ENCODE data around the gene RNF227.
"Not testable (repeated sequence)": the region's sequence is repeated elsewhere in the genome, so short reads cannot be mapped to it uniquely, and the experiment has no call there.

The RNF227 gene

GRCh38 chr17:7887482-7888183 is 28.5 kb downstream of the RNF227 start:
- peak in 1 of 2 experiments; percentile 46 for DNase-seq

- DNase-seq = no peak
Measured at GRCh38 chr17:7887038-7887481, 29.0 kb downstream of the RNF227 start.

- no peak for DNase-seq
Measured at GRCh38 chr17:7886227-7887037, 29.7 kb downstream of the RNF227 start.

- DNase-seq = no peak
Measured at GRCh38 chr17:7885367-7886226, 30.5 kb downstream of the RNF227 start.

GRCh38 chr17:7884581-7885366 is 31.3 kb downstream of the RNF227 start:
- DNase-seq = no peak

DNA sequence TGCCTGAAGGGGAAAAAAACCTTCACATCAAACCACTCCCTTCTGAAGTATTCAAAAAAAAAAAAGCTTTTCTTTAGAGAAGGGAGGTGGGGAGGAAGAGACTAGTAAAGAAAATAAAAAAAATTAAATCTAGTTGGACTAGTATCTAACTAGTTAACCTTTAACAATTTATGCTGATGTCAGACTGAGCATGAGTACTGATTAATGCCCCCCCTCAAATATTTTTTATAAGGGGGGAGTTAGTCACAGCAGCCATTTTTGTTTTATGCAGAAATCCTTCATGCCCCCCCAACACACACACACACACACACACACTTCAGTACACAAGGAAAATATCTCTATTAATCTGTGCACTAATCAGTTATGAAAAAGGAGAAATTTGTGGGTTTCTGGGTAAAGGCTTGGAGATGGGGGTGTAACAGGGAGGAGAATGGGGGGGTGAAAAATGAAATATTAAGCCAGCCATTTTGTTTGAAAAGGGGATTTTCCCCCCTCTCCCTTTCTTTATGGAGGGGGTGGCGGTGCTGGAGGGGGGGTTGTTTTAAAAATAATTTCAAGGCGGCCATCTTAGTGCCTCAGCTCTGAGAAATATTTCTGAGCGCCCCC is 32.2 kb downstream of the RNF227 start:
- no peak for DNase-seq

GRCh38 chr17:7882629-7883028 is 33.5 kb downstream of the RNF227 start:
- DNase-seq = no peak

GRCh38 chr17:7882068-7882467 is 34.0 kb downstream of the RNF227 start:
- no peak for DNase-seq

DNA sequence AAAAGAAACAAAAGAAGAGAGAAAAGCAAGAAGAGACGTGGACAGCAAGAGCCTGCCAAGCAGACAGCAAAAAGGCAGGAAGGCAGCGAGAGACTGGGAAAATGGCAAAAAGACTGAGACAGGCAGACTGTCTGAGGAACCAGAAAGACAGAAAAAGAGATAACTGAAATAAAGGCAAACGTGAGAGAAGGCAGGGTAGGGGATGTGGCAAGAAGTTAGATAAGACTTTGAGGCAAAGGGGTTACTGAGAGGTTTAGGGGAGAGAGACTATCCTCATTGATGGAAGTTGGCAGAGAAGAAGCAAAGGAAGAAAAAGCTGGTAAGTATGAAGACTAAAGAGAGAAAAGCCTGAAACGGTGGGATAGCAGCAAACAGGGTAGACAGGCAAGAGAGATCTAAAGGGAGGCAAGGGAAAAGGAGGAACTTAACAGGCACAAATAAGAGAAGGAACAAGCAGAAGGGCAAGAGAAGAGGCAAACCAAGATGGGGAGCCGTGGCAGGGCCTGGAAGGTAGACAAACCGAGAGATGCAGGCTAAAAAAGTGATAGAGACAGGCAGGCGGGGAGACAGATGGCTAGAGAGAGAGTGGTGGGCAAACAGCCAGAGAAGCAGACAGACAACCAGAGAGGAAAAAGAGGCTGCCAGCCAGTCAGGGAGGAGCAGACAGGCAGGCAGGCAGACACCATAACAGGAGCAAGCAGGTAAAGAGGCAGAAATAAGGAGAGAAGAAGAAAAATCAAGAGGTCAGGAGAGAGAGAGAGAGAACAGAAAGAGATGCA is 34.6 kb downstream of the RNF227 start:
- DNase-seq = peak; percentile 36 to 87

DNA sequence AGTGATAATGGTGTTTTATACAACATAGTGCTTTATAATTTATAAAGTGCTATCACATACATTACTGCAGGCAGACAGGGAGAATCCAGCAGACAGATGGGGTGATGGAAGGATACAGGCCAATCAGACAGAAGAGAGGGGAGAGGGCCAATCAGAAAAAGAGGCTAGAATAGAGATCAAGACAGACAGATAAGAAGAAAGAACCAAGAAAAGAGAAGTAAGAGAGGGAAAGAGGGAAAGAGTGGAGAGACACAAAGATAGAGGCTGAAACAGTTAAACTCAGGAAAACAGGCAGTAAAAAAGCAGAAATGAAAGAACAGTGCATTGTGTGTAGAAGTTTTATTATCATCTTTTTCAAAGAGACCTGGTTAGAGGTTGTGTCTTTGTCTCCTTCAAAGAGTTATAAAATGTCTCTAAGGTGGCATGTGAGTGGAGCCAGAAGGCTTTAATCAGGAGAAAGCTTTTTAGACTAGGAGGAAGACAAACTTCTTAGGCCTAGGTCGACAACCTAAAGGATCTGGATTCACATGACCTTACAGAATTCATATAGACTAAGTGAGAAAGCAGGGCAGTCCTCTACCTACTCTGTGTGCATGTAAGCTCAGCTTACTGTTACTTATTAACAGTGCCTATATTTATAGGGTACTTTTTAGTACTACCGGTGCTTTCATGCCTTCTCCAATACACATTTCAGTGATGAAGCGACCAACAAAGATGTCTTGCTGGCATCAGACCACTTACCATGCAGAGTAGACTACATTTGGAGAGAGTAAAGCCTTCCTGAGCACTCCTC is 35.8 kb downstream of the RNF227 start:
- DNase-seq = no peak

GRCh38 chr17:7878234-7878633 is 37.9 kb downstream of the RNF227 start:
- DNase-seq = no peak

DNA sequence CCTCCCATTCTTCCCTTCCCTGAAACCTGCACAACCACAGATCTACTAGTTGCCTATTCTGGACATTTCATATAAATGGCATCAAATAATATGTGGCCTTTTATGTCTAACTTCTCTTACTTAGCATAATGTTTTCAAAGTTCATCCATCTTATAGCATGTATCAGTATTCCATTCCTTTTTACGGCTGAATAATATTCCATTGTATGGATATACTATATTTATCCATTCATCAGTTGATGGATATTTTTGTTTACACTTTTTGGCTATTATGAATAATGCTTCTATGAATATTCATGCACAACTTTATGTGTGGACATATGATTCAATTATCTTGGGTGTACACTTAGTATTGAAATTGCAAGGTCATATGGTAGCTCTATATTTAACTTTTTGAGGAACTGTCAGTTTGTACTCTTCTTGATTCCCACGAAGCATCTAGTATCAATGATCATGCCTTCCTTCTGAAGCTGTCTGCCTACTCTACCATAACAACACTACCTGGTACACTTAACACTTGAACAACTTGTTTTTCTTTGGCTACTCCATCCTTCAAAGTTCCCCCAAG is 40.2 kb downstream of the RNF227 start:
- DNase-seq = no peak

DNA sequence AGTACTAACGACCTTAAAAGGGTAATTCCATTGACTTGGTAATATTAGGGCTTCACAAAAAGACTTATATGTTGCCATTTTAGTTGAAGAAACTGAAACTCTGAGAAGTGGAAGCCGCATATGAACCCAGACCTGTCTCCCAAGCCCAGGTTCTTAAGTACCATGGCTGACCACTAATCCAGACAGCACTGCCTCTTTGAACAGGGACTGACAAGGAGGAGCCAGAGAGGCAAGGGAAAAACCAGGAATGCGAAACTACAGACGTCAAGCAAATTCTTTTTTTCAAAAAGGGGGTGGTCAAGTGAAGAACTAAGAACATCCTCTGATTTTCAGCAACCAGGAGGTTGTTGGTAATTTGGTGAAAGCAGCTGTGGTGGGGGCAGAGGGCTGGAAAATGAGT is 43.0 kb downstream of the RNF227 start:
- DNase-seq = no peak

- no peak for DNase-seq
Measured at GRCh38 chr17:7867881-7868329, 48.2 kb downstream of the RNF227 start.

DNA sequence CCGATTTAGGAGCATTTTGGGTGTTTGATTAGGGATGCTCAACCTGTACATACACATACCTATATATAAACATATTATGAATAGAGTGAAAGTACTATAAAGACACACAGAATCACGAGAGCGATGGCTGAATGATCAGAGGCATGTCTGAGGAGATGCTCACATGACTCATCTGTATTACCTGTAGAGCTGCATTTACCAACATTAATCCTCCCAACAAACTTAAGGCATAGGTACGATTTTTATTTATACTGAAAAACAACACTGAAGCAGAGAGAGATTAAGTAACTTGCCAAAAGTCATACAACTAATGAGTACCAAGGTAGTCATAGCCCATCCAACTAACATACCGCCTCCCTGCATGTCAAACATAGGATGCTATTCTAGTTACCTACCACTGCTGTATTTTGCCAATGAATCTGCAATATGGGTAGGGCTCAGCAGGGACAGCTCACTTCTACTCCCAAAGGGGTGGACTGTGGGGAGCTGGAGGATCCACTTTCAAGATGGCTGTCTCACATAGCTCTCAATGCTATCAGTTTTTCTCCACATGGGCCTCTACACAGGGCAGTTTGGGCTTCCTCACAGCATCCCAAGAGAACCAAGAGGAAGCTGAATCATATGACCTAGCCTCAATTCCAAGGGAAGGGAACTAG is 51.0 kb downstream of the RNF227 start:
- DNase-seq = no peak

DNA sequence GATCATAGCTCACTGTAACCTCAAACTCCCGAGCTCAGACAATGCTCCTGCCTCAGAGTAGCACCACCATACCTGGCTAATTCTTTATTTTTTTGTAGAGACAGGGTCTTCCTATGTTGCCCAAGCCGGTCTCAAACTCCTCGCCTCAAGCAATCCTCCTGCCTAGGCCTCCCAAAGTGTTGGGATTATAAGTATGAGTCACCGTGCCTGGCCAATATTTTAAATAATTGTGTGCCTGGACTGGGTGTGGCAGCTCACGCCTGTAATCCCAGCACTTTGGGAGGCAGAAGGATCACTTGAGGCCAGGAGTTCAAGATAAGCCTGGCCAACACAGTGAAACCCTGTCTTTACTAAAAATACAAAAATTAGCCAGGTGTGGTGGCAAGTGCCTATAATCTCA is 51.7 kb downstream of the RNF227 start:
- DNase-seq = not testable (repeated sequence)

Data from cerebellar nuclear complex (tissue), 1 donor.